ENCODE data around the gene GGTLC1. TPM values are rescaled to one million over a fixed set of nuclear protein-coding genes. Genes with fewer than 3 reads are reported as not detected.
A peak's percentile ranks its signal among the peaks of the same experiment; 100 is the strongest.

Gene GGTLC1
- total RNA-seq, 8 experiments from 2014 or later: not detected

DNA sequence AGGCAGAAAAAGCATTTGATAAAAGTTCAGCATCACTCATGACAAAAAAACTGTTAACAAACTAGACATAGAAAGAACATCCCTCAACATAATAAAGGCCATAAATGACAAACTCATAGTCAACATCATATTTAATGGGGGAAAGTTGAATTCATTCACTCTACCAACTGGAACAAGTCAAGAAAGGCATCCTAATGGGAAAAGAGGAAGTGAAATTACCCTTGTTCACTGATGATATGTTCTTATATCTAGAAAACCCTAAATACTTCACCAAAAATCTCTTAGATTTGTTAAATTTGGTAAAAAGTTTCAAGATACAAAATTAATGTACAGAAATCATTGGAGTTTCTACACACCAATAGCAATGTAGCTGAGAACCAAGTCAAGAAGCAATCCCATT is 48.9 kb downstream of the GGTLC1 start:
- in situ Hi-C loops (cut with MboI; ENCODE audit: low pct_unique_long_range_greater_than_20kb in 2 of 9, low sequenced_read_pairs in 9 of 9, unreplicated experiment in 9 of 9): loop anchor here in 5 of 9 experiments (10.0 to 25.0 kb wide), 2 partner anchors 165 to 973 kb away; no protein-coding TSS in a partner anchor
- no peak overlapping the region for H3K4me3 ChIP-seq
- no peak for ATAC-seq (replicated peaks in 6 of 8)
- H3K27ac ChIP-seq: no peak overlapping the region
- H3K4me1 ChIP-seq (replicated peaks in 1 of 2): no peaks in the 10 kb centered on the region

DNA sequence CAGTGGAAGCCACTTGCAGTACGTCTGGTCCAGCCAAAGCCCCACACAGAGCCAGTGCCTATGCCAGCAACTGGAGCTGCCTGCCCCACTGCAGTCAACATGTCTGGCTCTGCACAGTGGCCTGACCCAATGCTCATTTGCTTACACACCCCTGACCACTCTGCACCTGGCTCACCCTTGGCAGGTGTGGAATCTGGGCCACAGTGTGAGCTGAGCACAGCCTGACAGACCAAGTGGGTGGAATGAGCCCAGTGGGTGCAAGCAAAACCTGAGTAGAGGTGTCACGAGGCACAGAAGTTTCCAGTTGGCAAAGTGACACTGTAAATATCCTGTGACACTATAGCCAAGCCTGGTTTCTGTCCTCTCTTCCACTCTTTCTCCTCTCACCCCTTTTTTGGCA is 49.5 kb downstream of the GGTLC1 start:
- Histone ChIP-seq H3K27ac (no peak overlapping the region), H3K4me1 (replicated peaks in 1 of 2) (no peaks in the 10 kb centered on the region), H3K4me3 (no peak overlapping the region)
- in situ Hi-C loops (cut with MboI; ENCODE audit: low pct_unique_long_range_greater_than_20kb in 2 of 9, low sequenced_read_pairs in 9 of 9, unreplicated experiment in 9 of 9): loop anchor here in 5 of 9 experiments (10.0 to 25.0 kb wide), 2 partner anchors 166 to 973 kb away; no protein-coding TSS in a partner anchor
- 0 to 63% (median 32%) methylated on average over 1 of the region's 2 CpGs; no CpG with 5 or more reads in 6 of the 10 experiments for WGBS, 10 experiments
- no peak for ATAC-seq (replicated peaks in 6 of 8)

DNA sequence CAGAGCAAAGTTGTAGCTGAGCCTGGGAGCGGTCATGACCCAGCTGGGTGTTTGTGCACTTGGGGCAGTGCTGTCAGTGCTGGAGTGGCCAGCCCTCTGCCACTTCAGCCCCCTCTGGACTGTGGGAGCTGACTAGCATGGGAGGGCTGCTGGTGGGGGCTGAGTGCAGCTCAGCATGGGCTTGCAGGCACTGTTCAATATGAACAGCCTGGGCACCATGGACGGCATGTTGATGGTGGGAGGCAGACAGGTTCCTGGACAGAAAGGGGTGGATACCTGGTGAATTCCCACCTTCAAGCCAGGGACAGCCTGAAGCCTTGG is 50.5 kb downstream of the GGTLC1 start:
- 0% methylated on average over 1 of the region's 2 CpGs; no CpG with 5 or more reads in 9 of the 10 experiments for WGBS, 10 experiments
- Histone ChIP-seq H3K27ac (no peak overlapping the region), H3K4me3 (no peak overlapping the region), H3K4me1 (replicated peaks in 1 of 2) (no peaks in the 10 kb centered on the region)
- ATAC-seq (replicated peaks in 6 of 8): no peak
- in situ Hi-C loops (cut with MboI; ENCODE audit: low pct_unique_long_range_greater_than_20kb in 2 of 9, low sequenced_read_pairs in 9 of 9, unreplicated experiment in 9 of 9): loop anchor here in 5 of 9 experiments (10.0 to 25.0 kb wide), 2 partner anchors 167 to 974 kb away; no protein-coding TSS in a partner anchor

DNA sequence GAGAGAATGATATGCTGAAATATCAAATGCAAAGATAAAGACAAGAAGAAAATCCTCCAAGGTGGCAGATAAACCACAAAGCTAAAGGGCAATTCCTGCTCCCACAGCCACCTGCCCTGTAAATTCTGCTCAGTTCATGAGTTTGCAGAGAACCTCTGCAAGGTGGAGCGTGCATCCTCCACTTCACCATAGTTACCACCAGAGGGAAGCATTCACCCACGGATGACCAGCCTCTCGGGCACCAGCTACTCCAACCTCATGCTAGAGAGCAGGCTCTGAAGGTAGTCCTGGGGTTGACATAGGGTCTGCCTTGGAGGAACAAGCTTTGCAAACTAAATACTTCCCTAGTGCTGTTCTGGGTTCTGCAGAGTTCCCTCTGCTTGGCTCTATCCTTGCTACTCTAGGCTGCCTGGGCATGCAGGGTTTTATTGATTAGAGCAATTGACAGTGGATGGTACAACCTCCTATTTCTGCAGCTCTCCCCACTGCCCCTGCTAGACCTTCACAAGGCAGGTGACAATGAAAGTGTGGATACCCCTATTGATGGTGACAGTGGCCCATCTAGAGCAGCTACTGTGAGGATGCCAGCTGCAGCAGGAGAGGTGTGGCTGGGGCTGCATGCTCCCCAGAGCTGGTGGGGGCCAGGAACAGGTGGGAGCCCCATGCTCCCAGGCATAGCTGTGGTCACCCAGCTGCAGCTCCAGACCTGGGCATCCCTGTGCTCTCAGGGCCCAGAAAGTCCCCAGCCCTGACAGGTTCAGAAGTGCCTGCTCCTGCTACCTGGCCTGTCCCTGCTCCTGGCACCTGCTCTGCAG is 51.1 kb downstream of the GGTLC1 start:
- Histone ChIP-seq H3K4me3 (no peak overlapping the region), H3K27ac (no peak overlapping the region), H3K4me1 (replicated peaks in 1 of 2) (no peaks in the 10 kb centered on the region)
- in situ Hi-C loops (cut with MboI; ENCODE audit: low pct_unique_long_range_greater_than_20kb in 2 of 9, low sequenced_read_pairs in 9 of 9, unreplicated experiment in 9 of 9): loop anchor here in 5 of 9 experiments (10.0 to 25.0 kb wide), 2 partner anchors 167 to 975 kb away; no protein-coding TSS in a partner anchor
- ATAC-seq (replicated peaks in 6 of 8): peak; percentile 95 to 100 (median 100)
- WGBS, 10 experiments: 0 to 5% (median 0%) methylated on average over 1 to 3 of the region's 3 CpGs; no CpG with 5 or more reads in 6 of the 10 experiments

Other genes starting within 250 kb of the GGTLC1 start
- not detected for gene CST1, start 237.8 kb downstream of the GGTLC1 start, total RNA-seq
- 1 to 10 TPM in 1 of 8 experiments, under 1 TPM in 1, not detected in 6; 0.29 to 1.6 TPM for gene CST2, start 162.1 kb downstream of the GGTLC1 start, total RNA-seq
- not detected for gene CST5, start 109.0 kb downstream of the GGTLC1 start, total RNA-seq

All from motor neuron (in vitro differentiated cells).